ENCODE results near the gene UPF1. TPM values are rescaled to one million over a fixed set of nuclear protein-coding genes. Genes with fewer than 3 reads are reported as not detected.
A peak's percentile ranks its signal among the peaks of the same experiment; 100 is the strongest.

The UPF1 gene
- total and polyA plus RNA-seq, 7 donors, result 27.6 to 62.1 (median 49.0) TPM

DNA sequence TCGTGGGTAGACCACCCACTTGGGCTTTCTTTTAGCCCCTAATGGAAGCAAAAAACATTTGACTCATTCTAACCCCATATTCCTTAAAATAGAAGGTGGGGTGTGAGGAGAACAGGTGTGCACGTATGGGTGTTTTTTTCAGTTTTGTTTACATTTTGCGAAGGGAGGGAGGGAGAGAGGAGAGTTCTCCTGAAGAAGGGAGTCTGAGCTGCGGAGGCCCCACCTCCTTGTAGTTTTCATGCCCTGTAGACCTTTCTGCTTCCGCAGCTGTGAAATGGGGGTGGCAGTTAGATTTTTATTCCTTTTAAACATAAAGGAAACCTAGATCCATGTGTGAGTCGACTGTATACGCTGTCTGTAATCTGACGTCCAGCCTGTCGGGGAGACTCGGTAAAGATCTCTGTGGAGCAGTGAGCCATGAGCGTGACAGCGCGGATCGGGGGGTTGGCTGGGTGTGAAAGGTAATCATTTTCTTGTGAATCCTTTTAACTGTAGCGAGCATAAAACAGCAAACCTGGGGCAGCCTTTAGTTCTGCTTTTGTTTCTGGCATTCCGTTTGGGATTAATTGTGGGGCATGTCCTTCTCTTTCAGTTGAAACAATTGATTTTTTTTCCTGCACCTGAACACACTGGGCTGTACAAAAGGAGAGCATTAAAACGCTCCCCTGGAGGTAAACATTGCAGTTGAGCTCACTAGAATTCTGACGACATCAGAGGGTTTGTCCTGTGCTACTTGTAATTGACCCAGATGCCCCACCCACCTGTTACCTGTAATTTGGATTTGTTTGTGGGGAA is 2.3 kb downstream of the UPF1 start:
- Histone ChIP-seq H3K4me1 (peaks cover 0 to 69% (median 49%) of the 10 kb centered on the region in 4 donors), H3K27ac (peak overlapping the region in 2 of 4 donors; percentile 88 to 91), H3K4me3 (peak overlapping the region; percentile 68 to 97 (median 86)), H3K27me3 (no peaks in the 10 kb centered on the region), H3K9me3 (no peaks in the 10 kb centered on the region), H3K36me3 (peaks cover 0 to 9% (median 2%) of the 10 kb centered on the region in 4 donors)
- DNase-seq, result no peak
- intact Hi-C loops (cut with DNase I), result loop anchor here (5.0 kb wide), 1 partner anchor 247 kb away; the partner anchor contains the start of gene REX1BD
- WGBS, 2 donors, result 6 to 31% methylated on average over 18 of the region's 18 CpGs
- TF ChIP-seq EP300 (IDR thresholded peaks at IDR 0.05) (no peak), POLR2AphosphoS5 (IDR thresholded peaks at IDR 0.05) (no peak), POLR2A (IDR thresholded peaks at IDR 0.05) (peak in 1 of 2 donors; percentile 33)
- TF ChIP-seq, protein P1, sequence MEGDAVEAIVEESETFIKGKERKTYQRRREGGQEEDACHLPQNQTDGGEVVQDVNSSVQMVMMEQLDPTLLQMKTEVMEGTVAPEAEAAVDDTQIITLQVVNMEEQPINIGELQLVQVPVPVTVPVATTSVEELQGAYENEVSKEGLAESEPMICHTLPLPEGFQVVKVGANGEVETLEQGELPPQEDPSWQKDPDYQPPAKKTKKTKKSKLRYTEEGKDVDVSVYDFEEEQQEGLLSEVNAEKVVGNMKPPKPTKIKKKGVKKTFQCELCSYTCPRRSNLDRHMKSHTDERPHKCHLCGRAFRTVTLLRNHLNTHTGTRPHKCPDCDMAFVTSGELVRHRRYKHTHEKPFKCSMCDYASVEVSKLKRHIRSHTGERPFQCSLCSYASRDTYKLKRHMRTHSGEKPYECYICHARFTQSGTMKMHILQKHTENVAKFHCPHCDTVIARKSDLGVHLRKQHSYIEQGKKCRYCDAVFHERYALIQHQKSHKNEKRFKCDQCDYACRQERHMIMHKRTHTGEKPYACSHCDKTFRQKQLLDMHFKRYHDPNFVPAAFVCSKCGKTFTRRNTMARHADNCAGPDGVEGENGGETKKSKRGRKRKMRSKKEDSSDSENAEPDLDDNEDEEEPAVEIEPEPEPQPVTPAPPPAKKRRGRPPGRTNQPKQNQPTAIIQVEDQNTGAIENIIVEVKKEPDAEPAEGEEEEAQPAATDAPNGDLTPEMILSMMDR (IDR thresholded peaks at IDR 0.05), result no peak

DNA sequence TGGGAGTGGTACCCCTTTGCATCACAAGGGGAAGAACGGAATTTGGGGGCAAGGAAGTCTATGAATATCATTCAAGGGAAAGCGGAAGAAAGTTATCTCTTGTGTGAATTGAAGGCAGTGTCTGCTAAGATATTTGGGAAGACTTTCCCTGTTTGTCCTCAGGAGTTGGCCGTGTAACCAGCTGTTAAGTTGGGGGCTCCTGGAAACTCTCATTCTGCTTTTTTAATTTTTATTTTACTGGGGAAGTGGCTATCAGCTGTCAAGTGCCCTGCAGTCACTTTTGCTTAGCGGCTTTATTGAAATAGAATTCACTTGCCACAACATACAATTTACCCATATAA is 2.9 kb downstream of the UPF1 start:
- Histone ChIP-seq H3K4me1 (peaks cover 0 to 74% (median 54%) of the 10 kb centered on the region in 4 donors), H3K27me3 (no peaks in the 10 kb centered on the region), H3K36me3 (peaks cover 0 to 9% (median 2%) of the 10 kb centered on the region in 4 donors), H3K4me3 (no peak overlapping the region), H3K27ac (no peak overlapping the region), H3K9me3 (no peaks in the 10 kb centered on the region)
- intact Hi-C loops (cut with DNase I), result loop anchor here (5.0 kb wide), 1 partner anchor 247 kb away; the partner anchor contains the start of gene REX1BD
- DNase-seq, result no peak
- 17 to 63% methylated on average over 4 of the region's 4 CpGs for WGBS, 2 donors
- no peak for TF ChIP-seq POLR2A (IDR thresholded peaks at IDR 0.05)
- TF ChIP-seq EP300 (IDR thresholded peaks at IDR 0.05), result no peak
- TF ChIP-seq, protein P1 (IDR thresholded peaks at IDR 0.05), result no peak
- no peak for TF ChIP-seq POLR2AphosphoS5 (IDR thresholded peaks at IDR 0.05)

DNA sequence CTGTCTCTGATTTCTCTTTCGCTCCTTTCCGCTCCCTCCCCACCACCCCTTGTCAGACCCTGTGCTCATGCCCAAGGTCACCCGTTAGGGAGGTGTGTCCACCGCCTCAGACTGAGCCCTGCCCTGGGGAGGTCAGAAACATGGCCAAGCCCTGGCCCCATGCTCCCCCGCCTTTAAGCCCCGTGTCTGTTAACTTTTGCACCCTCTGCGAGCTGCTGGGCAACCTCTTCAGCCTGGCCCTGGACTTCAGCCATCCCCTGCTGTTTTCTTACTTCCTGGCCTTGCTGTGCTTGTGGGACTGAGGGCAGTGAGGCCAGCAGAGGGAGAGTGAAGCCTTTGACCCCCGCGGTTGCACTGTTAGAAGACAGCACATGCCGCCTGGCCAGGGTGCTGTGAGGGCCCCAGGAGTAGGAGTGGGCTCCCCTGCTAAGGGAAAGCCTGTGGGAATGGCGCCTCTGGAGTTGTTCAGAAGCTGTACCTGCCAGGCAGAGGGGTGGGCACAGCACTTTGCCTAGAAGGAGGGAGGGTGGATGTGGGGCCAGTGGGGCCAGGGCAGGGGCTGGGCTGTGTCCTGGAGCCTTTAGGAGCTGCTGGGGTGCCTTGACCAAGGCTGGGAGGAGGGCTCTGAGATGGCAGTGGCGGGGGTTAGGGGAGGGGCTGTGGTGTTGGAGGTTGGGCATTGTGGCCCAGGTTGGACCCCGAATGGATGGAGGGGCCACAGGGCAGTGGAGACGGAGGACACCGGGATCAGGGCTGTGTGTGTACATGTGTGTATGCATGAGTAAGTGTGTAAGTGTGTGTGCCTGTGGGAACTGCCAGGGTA is 7.9 kb downstream of the UPF1 start:
- TF ChIP-seq POLR2AphosphoS5 (IDR thresholded peaks at IDR 0.05) (no peak), EP300 (IDR thresholded peaks at IDR 0.05) (no peak), POLR2A (IDR thresholded peaks at IDR 0.05) (no peak)
- TF ChIP-seq, protein P1 (IDR thresholded peaks at IDR 0.05), result no peak
- Histone ChIP-seq H3K36me3 (peaks cover 0 to 9% (median 2%) of the 10 kb centered on the region in 4 donors), H3K4me3 (no peak overlapping the region), H3K27ac (no peak overlapping the region), H3K4me1 (peaks cover 0 to 94% (median 62%) of the 10 kb centered on the region in 4 donors), H3K9me3 (no peaks in the 10 kb centered on the region), H3K27me3 (no peaks in the 10 kb centered on the region)
- intact Hi-C loops (cut with DNase I), result loop anchor here (10.0 kb wide), 1 partner anchor 125 kb away; no protein-coding TSS in a partner anchor
- WGBS, 2 donors, result 64 to 84% methylated on average over 15 of the region's 15 CpGs
- DNase-seq, result no peak

DNA sequence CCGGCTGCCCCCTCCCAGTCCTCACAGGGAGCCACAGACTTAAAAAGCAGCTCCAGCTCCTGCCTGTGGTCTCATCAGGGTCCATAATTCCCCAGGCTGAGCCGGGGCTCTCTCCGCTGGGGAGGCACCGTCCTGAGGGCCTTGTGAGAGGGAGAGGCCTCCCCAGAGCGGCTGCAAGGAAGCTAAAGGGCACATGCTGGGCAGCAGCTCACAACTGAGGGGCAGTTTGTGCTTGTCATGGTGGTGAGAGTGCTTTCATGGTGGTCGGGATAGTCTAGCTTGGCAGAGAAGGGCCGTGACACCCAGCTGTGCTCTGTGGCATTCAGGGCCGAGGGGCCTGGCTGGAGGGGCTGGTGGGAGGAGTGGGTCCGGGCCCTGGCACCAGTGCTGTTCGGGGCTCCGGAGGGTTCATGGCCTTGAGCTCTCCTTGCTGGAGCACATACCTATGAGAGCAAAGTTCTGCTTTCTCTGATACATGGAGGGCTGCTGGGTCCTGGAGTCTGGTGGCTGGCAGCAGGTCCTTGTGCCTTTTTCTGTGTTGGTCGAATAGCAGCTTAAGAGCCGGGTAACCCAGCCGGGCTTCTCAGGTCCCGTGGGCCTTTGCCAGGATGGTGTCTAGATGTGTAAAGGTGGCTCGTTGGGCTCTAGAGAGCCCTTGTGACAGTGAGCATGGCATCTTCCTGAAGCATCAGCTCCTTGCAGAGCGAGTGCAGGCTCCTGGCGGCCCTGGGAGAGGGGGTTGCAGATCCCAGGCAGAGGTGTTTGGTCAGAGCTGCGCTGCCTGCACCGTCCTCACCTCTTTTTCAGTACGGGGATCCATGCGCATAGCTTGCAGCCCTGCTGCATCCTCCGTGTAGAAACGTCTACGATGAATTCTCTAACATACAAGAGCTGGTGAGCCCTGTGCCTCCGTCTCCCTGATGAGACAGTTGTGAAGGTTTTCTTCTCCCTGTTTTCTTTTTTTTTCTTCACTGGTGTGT is 8.8 kb downstream of the UPF1 start:
- DNase-seq, result no peak
- Histone ChIP-seq H3K27ac (no peak overlapping the region), H3K27me3 (no peaks in the 10 kb centered on the region), H3K9me3 (no peaks in the 10 kb centered on the region), H3K36me3 (peaks cover 0 to 9% (median 2%) of the 10 kb centered on the region in 4 donors), H3K4me1 (peaks cover 0 to 93% (median 61%) of the 10 kb centered on the region in 4 donors), H3K4me3 (no peak overlapping the region)
- intact Hi-C loops (cut with DNase I), result loop anchor here (10.0 kb wide), 1 partner anchor 126 kb away; no protein-coding TSS in a partner anchor
- 72 to 85% methylated on average over 26 of the region's 26 CpGs for WGBS, 2 donors
- TF ChIP-seq EP300 (IDR thresholded peaks at IDR 0.05) (no peak), POLR2AphosphoS5 (IDR thresholded peaks at IDR 0.05) (no peak), POLR2A (IDR thresholded peaks at IDR 0.05) (no peak)
- TF ChIP-seq, protein P1 (IDR thresholded peaks at IDR 0.05), result no peak
